Measurements from ENCODE around the gene CD40. TPM values are rescaled to one million over a fixed set of nuclear protein-coding genes. Genes with fewer than 3 reads are reported as not detected.

CD40 gene
- total RNA-seq, 2 experiments from 2014 or later, result 34.7 to 64.2 TPM

DNA sequence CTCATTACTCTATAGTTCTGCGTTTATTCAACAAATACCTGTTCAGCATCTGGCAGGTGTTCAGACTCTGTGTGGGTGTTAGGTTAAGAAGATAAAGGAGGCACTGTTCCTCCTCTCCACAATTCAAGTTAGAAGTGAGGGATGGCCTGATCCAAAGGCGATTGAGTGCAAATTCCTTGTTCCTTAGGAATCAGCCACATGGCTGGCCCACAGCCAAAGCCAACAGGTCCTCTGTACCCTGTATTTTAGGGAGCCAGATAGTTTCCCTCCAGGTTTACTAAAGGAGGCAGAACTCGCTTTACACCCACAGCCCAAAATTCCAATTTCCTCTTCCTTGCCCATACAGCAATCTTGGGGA lies 5.0 kb upstream of the CD40 start:
- Histone ChIP-seq H3K4me2 (ENCODE audit: low read length) (no peak overlapping the region), H3K4me1 (ENCODE audit: insufficient read depth, low read length, poor library complexity, severe bottlenecking) (peaks cover 26% of the 10 kb centered on the region), H3K4me3 (ENCODE audit: low read depth, low read length, poor library complexity, severe bottlenecking) (no peak overlapping the region), H2AFZ (ENCODE audit: low read length) (no peak overlapping the region), H3K27ac (ENCODE audit: low read depth, low read length, poor library complexity, severe bottlenecking) (no peak overlapping the region), H3K79me2 (ENCODE audit: insufficient read depth, low read depth, low read length) (no peaks in the 10 kb centered on the region), H3K9me2 (ENCODE audit: insufficient read depth, low read length) (no peaks in the 10 kb centered on the region), H3K9me3 (ENCODE audit: low read length) (no peaks in the 10 kb centered on the region), H3K36me3 (ENCODE audit: insufficient read depth, low read length) (no peaks in the 10 kb centered on the region), H4K20me1 (ENCODE audit: insufficient read depth, low read length) (no peaks in the 10 kb centered on the region)
- TF ChIP-seq, protein P1, sequence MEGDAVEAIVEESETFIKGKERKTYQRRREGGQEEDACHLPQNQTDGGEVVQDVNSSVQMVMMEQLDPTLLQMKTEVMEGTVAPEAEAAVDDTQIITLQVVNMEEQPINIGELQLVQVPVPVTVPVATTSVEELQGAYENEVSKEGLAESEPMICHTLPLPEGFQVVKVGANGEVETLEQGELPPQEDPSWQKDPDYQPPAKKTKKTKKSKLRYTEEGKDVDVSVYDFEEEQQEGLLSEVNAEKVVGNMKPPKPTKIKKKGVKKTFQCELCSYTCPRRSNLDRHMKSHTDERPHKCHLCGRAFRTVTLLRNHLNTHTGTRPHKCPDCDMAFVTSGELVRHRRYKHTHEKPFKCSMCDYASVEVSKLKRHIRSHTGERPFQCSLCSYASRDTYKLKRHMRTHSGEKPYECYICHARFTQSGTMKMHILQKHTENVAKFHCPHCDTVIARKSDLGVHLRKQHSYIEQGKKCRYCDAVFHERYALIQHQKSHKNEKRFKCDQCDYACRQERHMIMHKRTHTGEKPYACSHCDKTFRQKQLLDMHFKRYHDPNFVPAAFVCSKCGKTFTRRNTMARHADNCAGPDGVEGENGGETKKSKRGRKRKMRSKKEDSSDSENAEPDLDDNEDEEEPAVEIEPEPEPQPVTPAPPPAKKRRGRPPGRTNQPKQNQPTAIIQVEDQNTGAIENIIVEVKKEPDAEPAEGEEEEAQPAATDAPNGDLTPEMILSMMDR (conservative IDR thresholded peaks at IDR 0.05; ENCODE audit: low read length), result no peak
- intact Hi-C loops (cut with micrococcal nuclease; ENCODE audit: unreplicated experiment), result no loop called here
- POLR2A ChIA-PET, result interaction anchor here (0.5 kb wide), 1 partner anchor 12 kb away, joined by 3 read pairs; no protein-coding TSS in a partner anchor
- DNase-seq (ENCODE audit: low spot score), result no peak
- CTCF ChIA-PET (ENCODE audit: unreplicated experiment), result no interaction called here
- no TSS peak for BruUV-seq (replicated peaks)

DNA sequence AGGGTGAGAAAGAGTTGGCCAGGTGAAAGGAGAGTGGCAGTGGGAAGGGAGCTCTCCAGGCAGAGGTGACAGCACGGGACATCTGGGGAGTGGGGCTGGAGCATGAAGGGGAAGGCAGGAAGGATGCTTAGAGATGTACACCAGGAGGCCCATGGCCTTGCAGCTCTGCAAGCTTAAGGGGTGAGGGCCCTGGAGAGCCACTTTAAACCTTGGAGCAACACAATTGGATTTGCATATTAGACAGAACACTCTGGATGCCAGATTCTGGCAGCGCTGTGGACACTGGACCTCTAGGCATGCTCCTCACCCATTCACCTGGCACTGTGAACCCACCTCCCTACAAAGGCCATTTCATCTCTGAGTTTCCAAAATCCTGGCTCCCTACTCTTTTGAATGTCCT lies 3.7 kb upstream of the CD40 start:
- Histone ChIP-seq H3K36me3 (ENCODE audit: insufficient read depth, low read length) (no peaks in the 10 kb centered on the region), H3K9me2 (ENCODE audit: insufficient read depth, low read length) (no peaks in the 10 kb centered on the region), H3K9me3 (ENCODE audit: low read length) (no peaks in the 10 kb centered on the region), H3K4me3 (ENCODE audit: low read depth, low read length, poor library complexity, severe bottlenecking) (no peak overlapping the region), H3K4me2 (ENCODE audit: low read length) (no peak overlapping the region), H3K79me2 (ENCODE audit: insufficient read depth, low read depth, low read length) (peaks cover 8% of the 10 kb centered on the region), H3K4me1 (ENCODE audit: insufficient read depth, low read length, poor library complexity, severe bottlenecking) (peaks cover 16% of the 10 kb centered on the region), H3K27ac (ENCODE audit: low read depth, low read length, poor library complexity, severe bottlenecking) (no peak overlapping the region), H4K20me1 (ENCODE audit: insufficient read depth, low read length) (no peaks in the 10 kb centered on the region), H2AFZ (ENCODE audit: low read length) (no peak overlapping the region)
- ChIA-PET POLR2A (no interaction called here), CTCF (ENCODE audit: unreplicated experiment) (no interaction called here)
- DNase-seq (ENCODE audit: low spot score), result no peak
- BruUV-seq (replicated peaks), result no TSS peak
- intact Hi-C loops (cut with micrococcal nuclease; ENCODE audit: unreplicated experiment), result no loop called here
- no peak for TF ChIP-seq EZH2phosphoT487 (IDR thresholded peaks at IDR 0.05; ENCODE audit: borderline replicate concordance, low read depth, low read length)
- TF ChIP-seq, protein P1 (conservative IDR thresholded peaks at IDR 0.05; ENCODE audit: low read length), result no peak

DNA sequence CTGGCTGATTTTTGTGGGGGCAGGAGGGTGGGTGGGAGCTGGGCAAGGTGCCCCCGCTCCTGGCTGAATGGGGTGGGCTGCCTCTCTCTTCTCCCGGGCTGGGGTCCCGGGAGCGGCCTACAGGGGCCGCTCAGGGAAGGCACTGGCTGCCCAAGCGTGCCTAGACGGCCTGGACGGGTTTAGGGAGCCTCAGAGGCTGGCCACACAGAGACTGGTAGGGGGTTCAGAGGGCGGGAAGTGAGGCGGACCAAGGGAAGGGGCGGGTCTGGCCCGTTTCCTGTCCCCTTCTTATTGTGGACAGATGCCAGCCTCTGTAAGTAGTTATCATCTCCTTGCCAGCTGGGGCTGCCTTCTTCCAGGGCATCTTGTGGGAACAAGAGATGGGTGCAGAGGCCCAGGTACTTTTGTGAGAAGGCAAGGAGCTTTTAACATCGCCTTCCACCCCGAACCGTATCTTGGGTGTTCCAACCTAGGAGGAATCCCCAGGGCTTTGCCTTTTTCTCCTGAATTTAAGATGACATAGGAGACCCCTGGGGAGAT lies 437 bp downstream of the CD40 start:
- Histone ChIP-seq H3K27ac (ENCODE audit: low read depth, low read length, poor library complexity, severe bottlenecking) (peak overlapping the region; percentile 90), H4K20me1 (ENCODE audit: insufficient read depth, low read length) (peaks cover 12% of the 10 kb centered on the region; the same call in 1 of the 2 replicates), H2AFZ (ENCODE audit: low read length) (peak overlapping the region; percentile 88; the same call in 1 of the 2 replicates), H3K4me3 (ENCODE audit: low read depth, low read length, poor library complexity, severe bottlenecking) (peak overlapping the region; percentile 81), H3K9me2 (ENCODE audit: insufficient read depth, low read length) (no peaks in the 10 kb centered on the region), H3K4me2 (ENCODE audit: low read length) (peak overlapping the region; percentile 91), H3K79me2 (ENCODE audit: insufficient read depth, low read depth, low read length) (peaks cover 33% of the 10 kb centered on the region), H3K36me3 (ENCODE audit: insufficient read depth, low read length) (peaks cover 28% of the 10 kb centered on the region), H3K4me1 (ENCODE audit: insufficient read depth, low read length, poor library complexity, severe bottlenecking) (peaks cover 29% of the 10 kb centered on the region), H3K9me3 (ENCODE audit: low read length) (no peaks in the 10 kb centered on the region)
- DNase-seq (ENCODE audit: low spot score), result peak; percentile 72
- intact Hi-C loops (cut with micrococcal nuclease; ENCODE audit: unreplicated experiment), result loop anchor here (2.0 kb wide), 1 partner anchor 30 kb away; the partner anchor contains the start of gene NCOA5
- TF ChIP-seq, protein P1 (conservative IDR thresholded peaks at IDR 0.05; ENCODE audit: low read length), result no peak
- no peak for TF ChIP-seq EZH2phosphoT487 (IDR thresholded peaks at IDR 0.05; ENCODE audit: borderline replicate concordance, low read depth, low read length)
- CTCF ChIA-PET (ENCODE audit: unreplicated experiment), result no interaction called here
- POLR2A ChIA-PET, result no interaction called here
- BruUV-seq (replicated peaks), result no TSS peak
